ENCODE results near the gene GPHN. TPM values are rescaled to one million over a fixed set of nuclear protein-coding genes. Genes with fewer than 3 reads are reported as not detected.

GPHN gene
- total and polyA plus RNA-seq, 10 of the 15 experiments (the other 5 are each of a cell fraction or from before 2014, with no cell fraction given): 22.3 to 48.8 (median 33.1) TPM

- FAIRE-seq (no peak), ATAC-seq (no peak), DNase-seq (ENCODE audit: low read depth, low spot score) (no peak)
- ChIA-PET RAD21 (ENCODE audit: unreplicated experiment) (no interaction called here), CTCF (interaction anchor here (1.4 kb wide), 1 partner anchor 20 kb away, joined by 3 read pairs; no protein-coding TSS in a partner anchor), SMC1A (ENCODE audit: uncharacterized antibody, unreplicated experiment) (interaction anchor here (1.5 to 2.0 kb wide), 3 partner anchors 10 to 51 kb away, joined by 3 to 5 read pairs (median 3); no protein-coding TSS in a partner anchor), POLR2A (no interaction called here)
- intact Hi-C loops (cut with micrococcal nuclease; ENCODE audit: unreplicated experiment) (no loop called here), in situ Hi-C loops (cut with MboI) (no loop called here)
- Histone ChIP-seq H3K4me2 (ENCODE audit: control insufficient read depth, insufficient read depth) (no peak overlapping the region), H3K9ac (ENCODE audit: control insufficient read depth, insufficient read depth, low read length) (no peak overlapping the region), H2AFZ (ENCODE audit: control insufficient read depth, low read depth, low read length) (no peak overlapping the region), H3K79me2 (ENCODE audit: control insufficient read depth, insufficient read depth, low read length) (no peaks in the 10 kb centered on the region), H3K36me3 (ENCODE audit: control insufficient read depth in 2 of 2, insufficient read depth in 2 of 2, low read length in 1 of 2) (no peaks in the 10 kb centered on the region; a peak in 1 of 4 replicates), H3K27me3 (replicated peaks in 1 of 2; ENCODE audit: control insufficient read depth in 2 of 2, insufficient read depth in 2 of 2, low read length in 1 of 2) (no peaks in the 10 kb centered on the region), H3K27ac (ENCODE audit: control insufficient read depth, insufficient read depth) (no peak overlapping the region), H3K4me1 (ENCODE audit: control insufficient read depth, insufficient read depth, low read length) (no peaks in the 10 kb centered on the region), H3K4me3 (no peak overlapping the region), H3K9me3 (replicated peaks; ENCODE audit: control insufficient read depth, insufficient read depth, low read length) (no peaks in the 10 kb centered on the region; the same call in 2 of the 3 replicates), H4K20me1 (ENCODE audit: control insufficient read depth, insufficient read depth) (no peaks in the 10 kb centered on the region)
- TF ChIP-seq FOXM1 (IDR thresholded peaks at IDR 0.05; ENCODE audit: low read depth, low read length) (no peak), NR2F1 (conservative IDR thresholded peaks at IDR 0.05) (no peak), NBN (IDR thresholded peaks at IDR 0.05) (no peak), CEBPB (IDR thresholded peaks at IDR 0.05; ENCODE audit: borderline replicate concordance in 1 of 2, low read depth in 2 of 2, low read length in 2 of 2) (no peak)
- TF ChIP-seq, protein P1, sequence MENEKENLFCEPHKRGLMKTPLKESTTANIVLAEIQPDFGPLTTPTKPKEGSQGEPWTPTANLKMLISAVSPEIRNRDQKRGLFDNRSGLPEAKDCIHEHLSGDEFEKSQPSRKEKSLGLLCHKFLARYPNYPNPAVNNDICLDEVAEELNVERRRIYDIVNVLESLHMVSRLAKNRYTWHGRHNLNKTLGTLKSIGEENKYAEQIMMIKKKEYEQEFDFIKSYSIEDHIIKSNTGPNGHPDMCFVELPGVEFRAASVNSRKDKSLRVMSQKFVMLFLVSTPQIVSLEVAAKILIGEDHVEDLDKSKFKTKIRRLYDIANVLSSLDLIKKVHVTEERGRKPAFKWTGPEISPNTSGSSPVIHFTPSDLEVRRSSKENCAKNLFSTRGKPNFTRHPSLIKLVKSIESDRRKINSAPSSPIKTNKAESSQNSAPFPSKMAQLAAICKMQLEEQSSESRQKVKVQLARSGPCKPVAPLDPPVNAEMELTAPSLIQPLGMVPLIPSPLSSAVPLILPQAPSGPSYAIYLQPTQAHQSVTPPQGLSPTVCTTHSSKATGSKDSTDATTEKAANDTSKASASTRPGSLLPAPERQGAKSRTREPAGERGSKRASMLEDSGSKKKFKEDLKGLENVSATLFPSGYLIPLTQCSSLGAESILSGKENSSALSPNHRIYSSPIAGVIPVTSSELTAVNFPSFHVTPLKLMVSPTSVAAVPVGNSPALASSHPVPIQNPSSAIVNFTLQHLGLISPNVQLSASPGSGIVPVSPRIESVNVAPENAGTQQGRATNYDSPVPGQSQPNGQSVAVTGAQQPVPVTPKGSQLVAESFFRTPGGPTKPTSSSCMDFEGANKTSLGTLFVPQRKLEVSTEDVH (IDR thresholded peaks at IDR 0.05; ENCODE audit: low read depth, partially characterized antibody): no peak
- TF ChIP-seq, protein P2, sequence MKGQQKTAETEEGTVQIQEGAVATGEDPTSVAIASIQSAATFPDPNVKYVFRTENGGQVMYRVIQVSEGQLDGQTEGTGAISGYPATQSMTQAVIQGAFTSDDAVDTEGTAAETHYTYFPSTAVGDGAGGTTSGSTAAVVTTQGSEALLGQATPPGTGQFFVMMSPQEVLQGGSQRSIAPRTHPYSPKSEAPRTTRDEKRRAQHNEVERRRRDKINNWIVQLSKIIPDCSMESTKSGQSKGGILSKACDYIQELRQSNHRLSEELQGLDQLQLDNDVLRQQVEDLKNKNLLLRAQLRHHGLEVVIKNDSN (IDR thresholded peaks at IDR 0.05; ENCODE audit: borderline replicate concordance, extremely low read length, insufficient read depth, low read depth, low read length): no peak
- no TSS peak for BruUV-seq (replicated peaks)
- WGBS (ENCODE audit: insufficient coverage, insufficient replicate concordance, low lambda C conversion rate, missing lambda C conversion rate): 94% methylated on average over 1 of the region's 1 CpG
These were observed 560.3 kb downstream of the GPHN start for GRCh38 chr14:67068251-67068650.
